Subcutaneous abdominal adipose tissue (tissue), 5 donors: ENCODE data around the gene U2AF1.
"Not testable (repeated sequence)": the region's sequence is repeated elsewhere in the genome, so short reads cannot be mapped to it uniquely, and the experiment has no call there.

Source experiments
- H3K27ac ChIP-seq: one replicate; pipeline ENCODE4 v1.7.0; 2013; ENCODE audit warnings: low read depth, mild to moderate bottlenecking, inconsistent platforms, low read length, moderate library complexity
- H3K27me3 ChIP-seq, 5 donors: one replicate each; pipeline ENCODE4 v1.7.0; 2013; ENCODE audit warnings: low read length in 5 of 5, inconsistent platforms in 1 of 5; ENCODE audit not compliant: control insufficient read depth in 5 of 5, insufficient read depth in 4 of 5
- H3K36me3 ChIP-seq, 5 donors: one replicate each; pipeline ENCODE4 v1.7.0; 2013; ENCODE audit warnings: low read length in 5 of 5; ENCODE audit not compliant: control insufficient read depth in 5 of 5, insufficient read depth in 5 of 5
- H3K4me1 ChIP-seq, 5 donors: one replicate each; pipeline ENCODE4 v1.7.0; 2013; ENCODE audit warnings: low read length in 5 of 5, mild to moderate bottlenecking in 3 of 5, moderate library complexity in 1 of 5; ENCODE audit not compliant: control insufficient read depth in 5 of 5, insufficient read depth in 5 of 5
- H3K4me3 ChIP-seq, 5 donors: one replicate each; pipeline ENCODE4 v1.7.0; 2013; ENCODE audit warnings: low read length in 5 of 5, low read depth in 1 of 5
- H3K9ac ChIP-seq, 5 donors: one replicate each; pipeline ENCODE4 v1.7.0; 2013; ENCODE audit warnings: low read length in 5 of 5, mild to moderate bottlenecking in 4 of 5, moderate library complexity in 3 of 5
- H3K9me3 ChIP-seq, 5 donors: one replicate each; pipeline ENCODE4 v1.7.0; 2013; ENCODE audit warnings: low read length in 5 of 5; ENCODE audit not compliant: control insufficient read depth in 5 of 5
- donor health status: healthy.
- donor health status: healthy.
- donor health status: healthy.
- donor health status: healthy.
- donor health status: healthy.

The U2AF1 gene

GRCh38 chr21:43064265-43064917, 43.0 kb downstream of the U2AF1 start:
- not testable (repeated sequence) for H3K4me3 ChIP-seq, H3K27ac ChIP-seq, H3K9ac ChIP-seq, H3K4me1 ChIP-seq, H3K27me3 ChIP-seq, H3K36me3 ChIP-seq, H3K9me3 ChIP-seq

- not testable (repeated sequence) for H3K9ac ChIP-seq, H3K27me3 ChIP-seq, H3K9me3 ChIP-seq, H3K27ac ChIP-seq, H3K4me3 ChIP-seq, H3K36me3 ChIP-seq, H3K4me1 ChIP-seq
Observed at GRCh38 chr21:43062955-43063664, 44.3 kb downstream of the U2AF1 start.

GRCh38 chr21:43053112-43053511, 54.3 kb downstream of the U2AF1 start:
- H3K27me3 ChIP-seq, H3K4me3 ChIP-seq, H3K9me3 ChIP-seq, H3K4me1 ChIP-seq, H3K9ac ChIP-seq, H3K27ac ChIP-seq, H3K36me3 ChIP-seq: not testable (repeated sequence)

- not testable (repeated sequence) for H3K27me3 ChIP-seq
Observed at GRCh38 chr21:43045876-43046821, 61.2 kb downstream of the U2AF1 start.

GRCh38 chr21:43045165-43045875, 62.0 kb downstream of the U2AF1 start:
- not testable (repeated sequence) for H3K27me3 ChIP-seq, H3K9me3 ChIP-seq, H3K27ac ChIP-seq, H3K4me1 ChIP-seq, H3K4me3 ChIP-seq, H3K36me3 ChIP-seq, H3K9ac ChIP-seq

More at GRCh38 chr21:43045876-43046821, 61.2 kb downstream of the U2AF1 start:
- not testable (repeated sequence) for H3K4me1 ChIP-seq, H3K4me3 ChIP-seq, H3K9ac ChIP-seq, H3K27ac ChIP-seq, H3K9me3 ChIP-seq, H3K36me3 ChIP-seq

GRCh38 chr21:43044547-43044946, 62.8 kb downstream of the U2AF1 start:
- not testable (repeated sequence) for H3K4me3 ChIP-seq, H3K4me1 ChIP-seq, H3K9me3 ChIP-seq, H3K9ac ChIP-seq, H3K27me3 ChIP-seq, H3K36me3 ChIP-seq, H3K27ac ChIP-seq

GRCh38 chr21:43043291-43043690, 64.1 kb downstream of the U2AF1 start:
- not testable (repeated sequence) for H3K27me3 ChIP-seq, H3K4me3 ChIP-seq, H3K9ac ChIP-seq, H3K36me3 ChIP-seq, H3K27ac ChIP-seq, H3K9me3 ChIP-seq, H3K4me1 ChIP-seq
